Embryonic facial prominence (tissue), 1 donor: Measurements from ENCODE around the gene HBG2.
"Not testable (repeated sequence)": the region's sequence is repeated elsewhere in the genome, so short reads cannot be mapped to it uniquely, and the experiment has no call there.

Experiments used
- DNase-seq: peaks from one replicate; pipeline ENCODE4 v3.0.0-alpha.2; 2016; ENCODE audit errors: extremely low spot score

Gene HBG2

GRCh38 chr11:5281596-5281995 is 27.0 kb upstream of the HBG2 start:
- DNase-seq = no peak

GRCh38 chr11:5280582-5281102 is 26.1 kb upstream of the HBG2 start:
- DNase-seq = no peak

DNA sequence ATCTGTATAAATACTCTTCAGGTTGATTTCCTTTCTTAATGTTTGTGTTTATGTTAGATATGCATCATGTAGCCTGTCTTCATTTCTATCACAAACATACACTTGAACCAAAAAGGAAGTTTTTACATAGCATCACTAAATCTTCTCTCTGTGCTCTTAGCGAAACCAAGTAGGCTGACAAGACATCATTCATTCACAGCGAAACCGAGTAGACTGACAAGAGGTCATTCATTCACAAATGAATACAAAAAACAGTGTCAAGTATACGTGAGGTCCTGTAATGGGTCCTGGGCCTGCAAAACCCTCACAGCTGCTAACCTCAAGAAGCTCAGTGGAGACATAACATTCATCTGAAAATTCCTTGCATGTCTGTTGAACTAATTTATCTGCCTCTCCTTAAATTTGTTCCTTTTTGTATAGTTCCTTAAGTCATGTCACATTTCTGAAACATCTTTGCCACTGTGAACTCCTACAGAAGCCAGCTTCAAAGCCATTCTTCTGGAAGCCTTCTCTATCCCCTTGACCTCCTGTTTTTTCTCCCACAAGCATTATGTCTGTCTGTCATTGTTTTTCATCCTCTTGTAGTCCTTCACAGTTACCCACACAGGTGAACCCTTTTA is 25.0 kb upstream of the HBG2 start:
- no peak for DNase-seq

DNA sequence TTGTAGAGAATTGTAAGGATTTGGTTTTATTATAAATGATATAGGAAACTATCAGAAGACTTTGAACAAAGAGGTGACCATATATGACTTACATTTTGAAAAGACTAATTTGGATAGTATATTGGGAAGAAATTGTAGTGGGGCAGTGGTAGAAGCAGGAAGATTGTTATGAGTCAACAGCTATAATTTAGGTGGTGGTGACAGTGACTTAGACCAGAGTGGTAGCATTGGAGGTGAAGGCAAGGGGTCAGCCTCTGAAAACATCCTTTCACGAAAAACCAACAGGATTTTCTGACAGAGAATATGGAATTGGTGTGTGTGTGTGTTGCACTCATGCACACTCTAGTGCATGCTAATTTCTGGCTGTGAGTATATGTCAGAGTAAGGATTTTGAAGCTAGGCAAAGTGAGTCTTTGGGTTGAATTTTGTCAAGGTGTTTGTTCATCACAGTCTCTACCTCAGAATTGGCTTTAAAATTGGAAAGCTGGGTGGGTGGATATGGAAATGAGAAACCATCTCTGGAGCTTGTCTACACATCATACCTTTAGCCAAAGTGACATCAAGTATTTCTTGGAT is 23.3 kb upstream of the HBG2 start:
- no peak for DNase-seq

DNA sequence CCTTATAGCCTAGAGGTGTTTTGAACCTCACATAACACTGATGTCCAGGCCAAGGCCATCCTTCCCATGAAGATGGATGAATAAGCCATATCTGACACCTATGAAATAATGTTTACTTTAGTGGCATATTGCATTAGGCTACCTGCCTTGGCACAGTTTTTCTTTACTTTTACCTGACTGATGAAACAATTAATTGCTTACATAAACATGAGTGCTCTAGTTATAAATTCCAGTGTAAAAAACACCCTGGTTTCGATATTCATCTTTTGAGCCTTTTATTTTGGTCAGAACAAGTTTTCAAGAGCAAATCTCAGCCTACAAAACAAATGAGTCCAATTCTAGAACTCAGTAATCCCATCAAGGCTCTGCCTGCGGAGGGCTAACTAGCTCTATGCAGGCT is 22.1 kb upstream of the HBG2 start:
- DNase-seq = no peak

DNA sequence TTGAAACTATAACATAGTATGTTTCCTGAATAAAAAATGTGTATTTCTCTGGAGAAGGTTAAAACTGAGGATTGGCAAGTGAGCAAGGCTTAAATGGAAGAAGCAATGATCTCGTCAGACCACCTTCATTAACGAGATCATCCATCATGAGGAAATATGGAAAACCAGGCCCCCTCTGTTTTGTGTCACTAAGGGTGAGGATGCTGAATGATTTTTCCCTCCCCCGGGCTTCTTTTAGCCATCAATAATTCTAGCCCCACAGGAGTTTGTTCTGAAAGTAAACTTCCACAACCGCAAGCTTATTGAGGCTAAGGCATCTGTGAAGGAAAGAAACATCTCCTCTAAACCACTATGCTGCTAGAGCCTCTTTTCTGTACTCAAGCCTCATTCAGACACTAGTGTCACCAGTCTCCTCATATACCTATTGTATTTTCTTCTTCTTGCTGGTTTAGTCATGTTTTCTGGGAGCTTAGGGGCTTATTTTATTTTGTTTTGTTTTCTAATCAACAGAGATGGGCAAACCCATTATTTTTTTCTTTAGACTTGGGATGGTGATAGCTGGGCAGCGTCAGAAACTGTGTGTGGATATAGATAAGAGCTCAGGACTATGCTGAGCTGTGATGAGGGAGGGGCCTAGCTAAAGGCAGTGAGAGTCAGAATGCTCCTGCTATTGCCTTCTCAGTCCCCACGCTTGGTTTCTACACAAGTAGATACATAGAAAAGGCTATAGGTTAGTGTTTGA is 21.0 kb upstream of the HBG2 start:
- DNase-seq = no peak

DNA sequence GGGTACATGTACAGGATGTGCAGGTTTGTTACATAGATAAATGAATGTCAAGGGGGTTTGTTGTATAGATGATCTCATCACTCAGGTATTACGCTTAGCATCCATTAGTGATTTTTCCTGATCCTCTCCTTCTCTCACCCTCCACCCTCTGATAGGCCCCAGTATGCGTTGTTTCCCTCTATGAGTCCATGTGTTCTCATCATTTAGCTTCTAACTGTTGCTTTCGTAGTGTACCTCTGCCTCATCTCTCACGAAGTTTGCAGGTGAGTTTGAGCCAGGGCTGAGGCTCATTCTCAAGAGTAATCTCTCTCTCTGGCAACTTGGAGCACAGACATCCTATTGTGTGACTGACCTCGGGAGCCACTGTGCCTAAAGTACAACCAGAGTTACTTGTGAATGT is 19.8 kb upstream of the HBG2 start:
- DNase-seq = no peak

GRCh38 chr11:5272395-5273017 is 17.9 kb upstream of the HBG2 start:
- no peak for DNase-seq

GRCh38 chr11:5269715-5270147 is 15.2 kb upstream of the HBG2 start, which contains the start of gene HBE1:
Gene HBE1 (minus strand): TSS chr11:5269945. CDS start chr11:5269890, 55 bp downstream.
- no peak for DNase-seq

DNA sequence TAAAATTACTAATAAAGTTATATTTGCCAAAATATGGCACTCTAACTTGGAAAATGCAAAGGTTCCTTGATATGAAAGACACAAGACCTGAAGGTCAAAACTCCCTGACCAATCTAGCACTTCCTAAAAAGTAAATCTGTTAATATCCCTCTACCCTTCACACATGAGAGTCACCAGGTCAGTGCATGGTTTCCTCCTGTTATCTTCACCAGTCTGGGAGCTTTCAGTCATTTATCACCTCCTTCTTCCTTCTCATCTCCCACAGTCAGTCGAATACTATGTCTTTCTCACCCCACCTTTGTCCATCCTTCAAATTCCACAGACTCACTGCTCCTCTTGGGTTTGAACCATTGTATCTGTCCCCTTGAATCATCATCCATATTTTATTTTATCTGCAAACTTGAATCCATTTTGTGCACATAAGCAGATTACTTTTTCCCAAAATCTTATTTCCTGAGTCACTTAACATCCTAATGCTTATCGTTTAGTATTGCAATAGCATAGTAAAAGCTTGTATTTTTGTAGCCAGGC is 12.5 kb upstream of the HBG2 start:
- no peak for DNase-seq

DNA sequence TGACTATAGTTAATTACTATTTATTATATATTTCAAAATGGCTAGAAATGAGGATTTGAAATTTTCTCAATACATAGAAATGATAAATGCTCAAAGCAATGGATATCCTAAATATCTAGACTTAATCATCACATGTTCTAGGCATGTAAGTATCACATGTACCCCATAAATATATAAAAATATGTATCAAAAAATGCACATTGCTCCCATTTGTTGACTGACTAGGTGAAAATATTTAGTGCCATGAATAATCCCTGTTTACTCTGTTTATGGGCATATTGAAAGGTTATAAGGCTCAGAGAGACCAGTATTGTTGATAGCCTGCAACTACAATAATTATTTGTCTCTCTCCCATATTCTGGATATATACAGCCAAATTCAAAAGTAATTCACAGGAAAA is 12.0 kb upstream of the HBG2 start:
- no peak for DNase-seq

DNA sequence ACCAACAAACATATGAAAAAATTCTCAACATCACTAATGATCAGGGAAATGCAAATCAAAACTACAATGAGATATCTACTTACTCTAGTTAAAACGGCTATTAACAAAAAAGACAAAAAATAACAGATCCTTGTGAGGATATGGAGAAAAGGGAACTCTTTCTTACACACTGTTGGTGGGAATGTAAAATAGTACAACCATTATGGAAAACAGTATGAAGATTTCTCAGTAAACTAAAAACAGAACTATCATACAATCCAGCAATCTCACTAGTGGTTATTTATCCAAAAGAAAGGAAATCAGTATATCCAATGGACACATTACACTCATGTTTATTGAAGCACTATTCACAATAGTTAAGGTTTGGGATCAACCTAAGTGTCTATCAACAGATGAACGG is 11.3 kb upstream of the HBG2 start:
- no peak for DNase-seq

- no peak for DNase-seq
Observed at GRCh38 chr11:5258543-5259262, 4.1 kb upstream of the HBG2 start.

DNA sequence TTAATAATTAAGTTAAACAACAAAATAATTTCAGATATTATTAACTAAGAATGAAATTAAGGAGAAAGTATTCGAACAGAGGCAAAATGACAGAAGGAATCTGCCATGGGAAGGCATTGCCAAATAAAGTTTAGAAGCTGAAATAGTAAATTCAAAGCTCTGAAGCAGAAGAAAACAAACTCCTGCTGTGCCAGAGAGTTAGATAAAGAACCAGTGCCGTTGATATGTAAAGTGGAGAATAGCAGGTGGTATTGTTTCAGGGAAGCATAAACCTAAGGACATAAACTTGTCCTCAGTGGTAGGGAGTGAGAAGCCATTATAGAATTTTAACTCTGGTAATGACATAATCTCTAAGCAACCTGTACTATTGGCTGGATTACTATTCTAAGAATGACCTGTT is 2.7 kb upstream of the HBG2 start:
- no peak for DNase-seq

DNA sequence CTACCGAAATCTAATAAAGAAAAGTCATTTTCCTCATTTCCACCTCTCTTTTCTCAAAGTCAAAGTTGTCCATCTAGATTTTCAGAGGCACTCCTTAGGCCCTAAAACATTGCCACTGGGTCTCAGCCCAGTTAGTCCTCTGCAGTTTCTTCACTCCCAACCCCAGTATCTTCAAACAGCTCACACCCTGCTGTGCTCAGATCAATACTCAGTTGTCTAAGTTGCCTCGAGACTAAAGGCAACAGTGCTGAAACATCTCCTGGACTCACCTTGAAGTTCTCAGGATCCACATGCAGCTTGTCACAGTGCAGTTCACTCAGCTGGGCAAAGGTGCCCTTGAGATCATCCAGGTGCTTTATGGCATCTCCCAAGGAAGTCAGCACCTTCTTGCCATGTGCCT is 558 bp downstream of the HBG2 start:
- not testable (repeated sequence) for DNase-seq

DNA sequence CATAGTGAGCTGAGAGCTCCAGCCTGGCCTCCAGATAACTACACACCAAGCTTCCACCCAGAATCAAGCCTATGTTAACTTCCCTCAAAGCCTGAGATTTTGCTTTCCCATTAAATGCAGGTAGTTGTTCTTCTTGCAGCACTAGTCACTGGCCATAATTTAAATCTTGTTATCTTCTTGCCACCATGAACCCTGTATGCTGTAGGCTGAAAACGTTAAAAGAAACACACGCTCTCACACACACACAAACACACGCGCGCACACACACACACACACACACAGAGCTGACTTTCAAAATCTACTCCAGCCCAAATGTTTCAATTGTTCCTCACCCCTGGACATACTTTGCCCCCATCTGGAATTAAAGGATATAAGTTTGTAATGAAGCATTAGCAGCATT is 1.1 kb downstream of the HBG2 start:
- not testable (repeated sequence) for DNase-seq

- DNase-seq = no peak
Observed at GRCh38 chr11:5252919-5253265, 1.7 kb downstream of the HBG2 start.

DNA sequence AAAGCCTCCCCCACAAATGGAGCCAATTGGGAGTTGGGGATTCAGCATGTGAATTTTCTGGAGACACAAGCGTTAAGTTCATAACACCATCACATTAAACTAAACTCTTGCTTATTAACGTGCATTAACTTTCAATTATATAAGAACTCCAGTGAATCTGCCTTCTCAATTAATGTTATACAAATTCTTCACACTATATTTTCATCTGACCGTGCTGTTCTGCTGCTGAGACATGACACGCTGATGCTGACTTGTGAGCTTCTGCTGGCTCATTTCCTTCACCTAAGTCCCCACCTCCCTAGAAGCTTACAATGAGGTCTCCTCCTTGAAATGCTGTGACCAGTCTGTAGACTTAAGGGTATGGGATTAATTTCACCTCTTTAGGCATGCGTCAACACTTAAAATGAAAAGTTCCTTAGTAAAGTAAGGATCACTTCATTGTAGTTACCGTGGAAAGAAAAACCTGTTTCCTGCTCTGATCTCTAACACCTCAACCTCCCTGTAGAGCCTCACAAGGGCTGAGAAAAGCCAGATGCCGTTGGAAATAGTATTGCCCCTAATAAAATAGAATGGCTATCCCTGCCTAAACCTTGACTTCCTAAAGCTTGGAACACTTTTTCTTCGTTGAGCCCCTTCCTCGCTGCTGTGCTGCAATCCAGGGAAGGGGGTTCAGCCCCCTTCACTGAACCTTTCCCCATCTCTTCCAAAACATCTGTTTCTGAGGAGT is 2.2 kb downstream of the HBG2 start:
- no peak for DNase-seq

GRCh38 chr11:5251746-5252145 is 2.8 kb downstream of the HBG2 start:
- DNase-seq = no peak

DNA sequence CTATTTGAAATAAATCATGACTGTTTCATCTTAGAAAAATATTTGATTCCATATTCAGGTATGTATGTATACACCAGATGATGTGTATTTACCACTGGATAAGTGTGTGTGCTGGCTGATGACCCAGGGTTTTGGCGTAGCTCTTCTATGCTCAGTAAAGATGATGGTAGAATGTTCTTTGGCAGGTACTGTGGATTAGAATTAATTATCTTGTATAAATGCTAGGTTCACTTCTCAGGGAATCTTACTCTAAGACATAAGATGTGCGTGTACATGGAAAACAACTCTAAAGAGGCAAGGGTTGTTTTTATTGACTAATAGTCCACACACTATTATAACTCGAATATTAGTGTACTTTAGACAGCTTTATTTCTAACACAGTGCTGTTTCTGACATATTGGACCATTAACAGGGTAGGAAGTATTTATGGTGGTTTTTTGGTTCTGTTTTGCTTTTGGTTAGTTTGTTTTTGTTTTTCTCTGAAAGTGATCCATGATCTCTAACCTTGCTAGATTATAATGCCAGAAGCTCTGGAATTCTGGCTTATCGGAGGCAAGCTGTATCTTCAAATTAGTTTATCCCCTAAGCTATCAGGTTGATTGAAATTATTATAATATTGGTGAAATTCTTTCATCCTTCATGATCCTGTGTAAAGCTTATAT is 3.9 kb downstream of the HBG2 start:
- no peak for DNase-seq
